Stimulated activated CD4-positive, alpha-beta T cell treated with anti-CD3 and anti-CD28 coated beads, Interleukin-2, amount 100 ng/mL, for 48 hours (primary cell): ENCODE measurements around the gene SSR4.
"Not testable (repeated sequence)": the region's sequence is repeated elsewhere in the genome, so short reads cannot be mapped to it uniquely, and the experiment has no call there.

Source experiments
- DNase-seq, 2 donors: peaks; one replicate each; pipeline ENCODE4 v3.0.0-alpha.2; 2020

The SSR4 gene

DNA sequence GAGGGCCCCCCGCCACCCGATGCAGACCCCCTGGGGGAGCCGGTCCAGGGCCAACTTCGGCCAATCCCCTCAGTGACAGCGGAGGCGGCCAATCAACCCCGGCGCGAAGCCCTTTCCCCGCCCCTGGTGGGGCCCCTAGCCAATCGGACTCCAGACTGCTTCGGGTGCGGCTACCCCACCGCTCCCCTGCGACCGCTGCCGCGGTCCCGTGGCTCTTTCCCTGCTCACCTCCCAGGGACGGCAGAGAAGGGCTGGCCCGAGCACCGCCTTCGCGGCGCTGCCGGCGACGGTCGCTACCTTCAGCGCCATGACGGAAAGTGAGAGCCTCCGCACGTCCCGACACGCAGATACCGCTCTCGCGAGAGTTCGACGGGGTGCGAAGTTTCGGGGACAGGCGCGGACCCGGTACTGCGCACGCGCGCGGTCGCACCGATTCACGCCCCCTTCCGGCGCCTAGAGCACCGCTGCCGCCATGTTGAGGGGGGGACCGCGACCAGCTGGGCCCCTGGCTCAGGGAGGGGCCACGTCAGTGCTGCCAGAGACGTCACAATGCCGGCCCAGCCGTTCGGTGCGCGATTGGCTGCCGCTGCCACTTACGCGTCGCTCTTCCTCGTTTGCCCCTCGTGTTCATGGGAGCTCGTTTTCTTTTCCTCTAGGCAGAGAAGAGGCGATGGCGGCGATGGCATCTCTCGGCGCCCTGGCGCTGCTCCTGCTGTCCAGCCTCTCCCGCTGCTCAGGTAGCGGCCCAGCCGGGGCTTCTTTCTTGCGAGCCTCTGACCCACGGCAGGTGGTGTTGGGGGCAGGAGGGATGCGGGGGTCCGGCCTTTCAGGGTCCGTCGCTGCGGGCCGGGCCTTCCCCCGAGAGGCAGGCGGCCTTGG is at the start of gene SSR4, which contains the start of gene IDH3G:
Gene SSR4, plus strand, starts transcription at position 651 of the 879 bp plus-strand sequence. Its CDS starts 20 bp downstream, at position 671.
Gene IDH3G, minus strand, starts transcription at position 358 of the 879 bp plus-strand sequence. Its CDS starts 49 bp downstream, at position 309.
- DNase-seq = peak; percentile 84

- not testable (repeated sequence) for DNase-seq
Measured at GRCh38 chrX:153745067-153745433, 49.4 kb upstream of the SSR4 start.

DNA sequence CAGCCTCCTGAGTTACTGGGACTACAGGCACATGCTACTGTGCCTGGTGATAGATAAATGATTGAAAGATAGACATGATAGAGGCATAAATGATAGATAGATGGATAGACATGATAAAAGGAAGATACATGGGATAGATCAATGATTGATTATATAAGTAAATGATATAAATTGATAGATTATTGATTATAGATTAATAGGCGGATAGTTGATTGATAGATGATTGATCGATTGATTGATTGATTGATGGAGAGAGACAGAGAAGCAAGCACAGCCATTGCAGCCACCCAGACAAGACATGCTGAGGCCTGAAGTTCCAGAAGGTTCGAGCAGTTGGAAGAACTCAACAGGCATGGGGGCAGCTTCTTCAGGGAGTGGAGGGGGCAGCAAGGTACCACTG is 48.1 kb upstream of the SSR4 start:
- no peak for DNase-seq

DNA sequence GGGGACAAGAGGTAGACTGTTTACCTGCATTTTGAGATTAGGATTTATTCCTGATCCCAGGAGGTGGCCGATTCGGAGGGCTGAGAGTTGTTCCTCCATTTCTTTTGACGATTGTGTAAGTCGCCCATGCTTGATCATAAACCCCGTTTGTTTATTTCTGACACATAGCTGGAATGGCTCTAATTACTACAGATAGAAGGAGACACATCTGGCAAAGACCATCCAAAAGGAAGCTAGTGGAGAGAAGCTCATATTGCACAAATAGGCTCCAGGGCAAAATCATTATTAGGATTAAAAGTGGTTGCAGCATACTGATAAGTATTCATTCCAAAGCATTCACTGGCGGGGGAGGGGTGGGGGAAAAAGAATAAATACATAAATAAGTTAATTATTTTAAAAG is 47.5 kb upstream of the SSR4 start:
- not testable (repeated sequence) for DNase-seq

- not testable (repeated sequence) for DNase-seq
Measured at GRCh38 chrX:153749017-153749416, 45.5 kb upstream of the SSR4 start.

- DNase-seq = no peak
Measured at GRCh38 chrX:153750127-153750774, 44.2 kb upstream of the SSR4 start.

GRCh38 chrX:153755136-153755535 is 39.3 kb upstream of the SSR4 start:
- no peak for DNase-seq

DNA sequence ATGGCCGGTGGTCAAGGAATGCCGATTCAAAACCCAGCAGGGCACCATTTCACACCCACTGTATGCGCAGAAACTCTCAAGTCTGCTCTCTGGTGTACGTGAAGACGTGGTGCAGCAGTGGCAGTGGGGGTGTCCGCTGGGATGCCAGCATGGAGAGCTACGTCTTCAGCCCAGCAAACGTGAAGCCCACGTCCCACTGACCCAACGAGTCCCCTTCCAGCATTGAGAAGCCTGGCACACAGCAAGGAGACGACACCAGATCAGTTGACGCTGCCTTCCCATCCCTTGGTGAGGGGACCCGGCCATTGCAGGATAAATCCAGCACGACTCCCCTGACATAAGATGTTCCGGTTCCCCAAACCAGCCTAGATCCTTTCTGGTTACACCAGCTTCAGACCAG is 32.6 kb upstream of the SSR4 start:
- no peak for DNase-seq

DNA sequence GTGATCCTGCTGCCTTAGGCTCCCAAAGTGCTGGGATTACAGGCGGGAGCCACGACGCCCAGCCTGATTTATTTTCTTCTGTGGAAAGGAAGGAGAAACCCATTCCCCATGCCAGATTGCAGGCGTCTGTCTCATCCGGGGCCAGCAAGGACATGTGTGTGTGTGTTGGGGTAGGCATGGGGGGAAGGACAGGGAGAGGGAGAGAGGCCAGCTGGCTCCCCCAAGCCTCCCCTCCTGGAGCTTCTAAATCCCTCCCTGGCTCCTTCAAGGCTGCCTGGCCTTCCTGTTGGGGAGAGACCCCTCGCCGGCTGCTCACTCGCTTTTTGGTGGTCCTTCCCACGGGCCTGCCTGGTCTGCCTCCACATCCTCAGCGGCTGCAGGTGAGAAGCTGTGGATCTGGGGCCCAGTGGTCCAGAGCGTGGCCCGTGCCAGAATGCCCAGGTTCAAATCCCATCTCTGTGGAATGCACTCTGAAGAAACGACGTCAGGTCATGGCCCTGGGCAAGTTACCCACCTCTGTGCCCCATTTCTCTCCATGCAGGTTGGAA is 31.8 kb upstream of the SSR4 start:
- DNase-seq = no peak

DNA sequence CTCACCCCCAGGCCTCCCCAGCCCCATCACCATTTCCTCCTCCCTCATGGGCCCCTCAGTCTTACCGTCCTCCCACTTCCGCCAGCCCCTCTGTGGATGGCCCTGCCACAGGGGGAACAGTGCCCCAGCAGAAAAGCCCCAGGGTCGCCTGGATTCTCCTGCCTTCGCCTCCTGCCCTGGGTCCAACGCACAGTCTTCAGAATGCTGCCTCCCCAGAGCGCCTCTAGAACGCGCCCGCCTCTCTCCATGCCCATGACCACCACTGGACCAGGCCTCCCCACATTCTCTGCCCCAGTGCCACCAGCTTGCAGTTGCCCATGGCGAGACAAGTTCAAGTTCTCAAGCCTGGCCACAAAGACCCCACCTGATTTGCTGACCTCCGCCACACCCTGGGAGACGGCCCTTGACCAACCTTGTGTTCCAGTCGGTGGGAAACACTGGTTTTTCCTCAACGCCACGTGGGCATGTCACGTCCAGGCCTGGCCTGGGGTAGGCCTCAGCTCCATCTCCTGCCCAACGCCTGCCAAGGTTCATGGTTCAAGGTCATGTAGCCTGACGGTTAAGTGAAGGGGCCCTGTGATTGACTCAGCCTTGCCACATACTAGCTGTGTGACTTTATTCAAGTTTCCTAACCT is 31.1 kb upstream of the SSR4 start:
- no peak for DNase-seq

GRCh38 chrX:153763989-153764755 is 30.3 kb upstream of the SSR4 start, which contains the start of gene PLXNB3:
TSS of gene PLXNB3 (plus strand) at chrX:153764249. CDS start at chrX:153765536, 1,287 bp downstream.
- DNase-seq = peak; percentile 65 to 83

GRCh38 chrX:153764786-153765137 is 29.7 kb upstream of the SSR4 start:
- DNase-seq = no peak

GRCh38 chrX:153765138-153766079 is 29.1 kb upstream of the SSR4 start:
- DNase-seq = no peak

GRCh38 chrX:153766098-153766817 is 28.2 kb upstream of the SSR4 start:
- no peak for DNase-seq

DNA sequence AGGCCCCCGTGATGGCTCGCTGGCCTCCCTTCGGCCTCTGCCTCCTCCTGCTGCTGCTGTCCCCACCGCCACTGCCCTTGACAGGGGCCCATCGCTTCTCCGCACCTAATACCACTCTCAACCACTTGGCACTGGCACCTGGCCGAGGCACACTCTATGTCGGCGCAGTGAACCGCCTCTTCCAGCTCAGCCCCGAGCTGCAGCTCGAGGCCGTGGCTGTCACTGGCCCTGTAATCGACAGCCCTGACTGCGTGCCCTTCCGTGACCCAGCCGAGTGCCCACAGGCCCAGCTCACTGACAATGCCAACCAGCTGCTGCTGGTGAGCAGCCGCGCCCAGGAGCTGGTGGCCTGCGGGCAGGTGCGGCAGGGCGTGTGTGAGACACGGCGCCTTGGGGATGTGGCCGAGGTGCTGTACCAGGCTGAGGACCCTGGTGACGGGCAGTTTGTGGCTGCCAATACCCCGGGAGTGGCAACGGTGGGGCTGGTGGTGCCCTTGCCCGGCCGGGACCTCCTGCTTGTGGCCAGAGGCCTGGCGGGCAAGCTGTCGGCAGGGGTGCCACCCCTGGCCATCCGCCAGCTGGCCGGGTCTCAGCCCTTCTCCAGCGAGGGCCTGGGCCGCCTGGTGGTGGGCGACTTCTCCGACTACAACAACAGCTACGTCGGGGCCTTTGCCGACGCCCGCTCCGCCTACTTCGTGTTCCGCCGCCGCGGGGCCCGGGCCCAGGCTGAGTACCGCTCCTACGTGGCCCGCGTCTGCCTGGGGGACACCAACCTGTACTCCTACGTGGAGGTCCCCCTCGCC is 27.4 kb upstream of the SSR4 start:
- DNase-seq = no peak

DNA sequence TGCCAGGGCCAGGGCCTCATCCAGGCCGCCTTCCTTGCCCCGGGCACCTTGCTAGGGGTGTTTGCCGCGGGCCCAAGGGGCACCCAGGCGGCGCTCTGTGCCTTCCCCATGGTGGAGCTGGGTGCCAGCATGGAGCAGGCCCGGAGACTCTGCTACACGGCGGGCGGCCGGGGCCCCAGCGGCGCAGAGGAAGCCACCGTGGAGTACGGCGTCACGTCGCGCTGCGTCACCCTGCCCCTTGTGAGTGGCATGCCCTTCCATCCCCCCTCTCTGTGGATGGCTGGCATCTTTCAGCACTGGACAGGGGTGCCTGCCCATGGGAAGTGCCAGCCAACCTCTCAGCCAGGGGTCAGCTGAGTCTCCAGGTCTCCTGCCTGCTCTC is 26.8 kb upstream of the SSR4 start:
- no peak for DNase-seq

GRCh38 chrX:153768311-153769157 is 25.9 kb upstream of the SSR4 start:
- no peak for DNase-seq

DNA sequence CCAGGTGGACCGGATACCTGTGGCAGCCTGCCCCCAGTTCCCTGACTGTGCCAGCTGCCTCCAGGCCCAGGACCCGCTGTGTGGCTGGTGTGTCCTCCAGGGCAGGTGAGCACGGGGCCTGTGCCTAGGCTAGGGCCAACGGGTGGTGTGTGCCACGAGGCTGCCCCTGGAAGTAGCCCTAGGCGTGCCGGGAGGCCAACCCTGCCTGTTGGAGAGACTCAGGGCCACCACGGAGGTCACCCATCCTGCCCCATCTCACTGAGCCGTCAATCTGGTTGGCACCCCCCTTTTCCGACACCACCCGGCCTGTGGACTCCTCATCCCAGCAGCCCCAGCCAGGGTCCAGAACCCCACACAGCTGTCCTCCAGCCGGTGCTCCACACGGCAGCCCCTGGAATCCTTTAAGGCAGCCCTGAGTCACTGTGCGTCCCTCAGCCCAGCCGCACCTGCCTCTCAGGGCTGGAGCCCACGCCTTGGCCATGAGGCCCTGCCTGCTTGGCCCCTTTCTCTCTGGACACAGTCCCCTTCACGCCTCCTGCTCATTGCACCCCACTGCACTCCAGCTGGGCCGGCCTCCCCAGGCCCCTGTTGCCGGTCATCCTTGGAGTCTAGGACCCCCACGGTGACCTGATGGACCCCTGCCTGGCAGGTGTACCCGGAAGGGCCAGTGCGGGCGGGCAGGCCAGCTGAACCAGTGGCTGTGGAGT is 25.2 kb upstream of the SSR4 start:
- DNase-seq = no peak
